GM21515 (cell line): ENCODE measurements around the gene DHRSX.
"Not testable (repeated sequence)": the region's sequence is repeated elsewhere in the genome, so short reads cannot be mapped to it uniquely, and the experiment has no call there.

Experiments used
- ATAC-seq: cut with Tn5 transposase; IDR thresholded peaks from one replicate; pipeline ENCODE4 v1.9.1; 2021; ENCODE audit not compliant: unreplicated experiment

Gene DHRSX

GRCh38 chrX:2477313-2477712 lies 23.5 kb downstream of the DHRSX start:
- ATAC-seq = not testable (repeated sequence)

- ATAC-seq = no peak
Measured at GRCh38 chrX:2474963-2475726, 25.6 kb downstream of the DHRSX start.

GRCh38 chrX:2474280-2474962 lies 26.4 kb downstream of the DHRSX start:
- ATAC-seq = no peak

GRCh38 chrX:2473064-2473463 lies 27.7 kb downstream of the DHRSX start:
- ATAC-seq = not testable (repeated sequence)

- ATAC-seq = no peak
Measured at GRCh38 chrX:2471641-2472040, 29.1 kb downstream of the DHRSX start.

GRCh38 chrX:2471126-2471525 lies 29.6 kb downstream of the DHRSX start:
- ATAC-seq = not testable (repeated sequence)

- not testable (repeated sequence) for ATAC-seq
Measured at GRCh38 chrX:2469852-2470251, 30.9 kb downstream of the DHRSX start.

- ATAC-seq = no peak
Measured at GRCh38 chrX:2469196-2469685, 31.5 kb downstream of the DHRSX start.

GRCh38 chrX:2468261-2469195 lies 32.2 kb downstream of the DHRSX start:
- no peak for ATAC-seq

GRCh38 chrX:2466876-2467656 lies 33.7 kb downstream of the DHRSX start:
- no peak for ATAC-seq

- ATAC-seq = no peak
Measured at GRCh38 chrX:2464677-2465166, 36.1 kb downstream of the DHRSX start.

- ATAC-seq = no peak
Measured at GRCh38 chrX:2463973-2464676, 36.7 kb downstream of the DHRSX start.

GRCh38 chrX:2463481-2463880 lies 37.3 kb downstream of the DHRSX start:
- ATAC-seq = not testable (repeated sequence)

GRCh38 chrX:2462780-2463179 lies 38.0 kb downstream of the DHRSX start:
- ATAC-seq = no peak

GRCh38 chrX:2462074-2462473 lies 38.7 kb downstream of the DHRSX start:
- ATAC-seq = no peak

- ATAC-seq = no peak
Measured at GRCh38 chrX:2461711-2462016, 39.1 kb downstream of the DHRSX start.

GRCh38 chrX:2460821-2461710 lies 39.7 kb downstream of the DHRSX start:
- not testable (repeated sequence) for ATAC-seq

- ATAC-seq = not testable (repeated sequence)
Measured at GRCh38 chrX:2460048-2460447, 40.7 kb downstream of the DHRSX start.

GRCh38 chrX:2458309-2458708 lies 42.5 kb downstream of the DHRSX start:
- ATAC-seq = no peak
